H9 (cell line): ENCODE data around the gene MACC1. TPM values are rescaled to one million over a fixed set of nuclear protein-coding genes. Genes with fewer than 3 reads are reported as not detected.
A peak's percentile ranks its signal among the peaks of the same experiment; 100 is the strongest.

ENCODE experiments used
- DNase-seq: peaks from one replicate; pipeline ENCODE4 v3.0.0-alpha.2; 2017
- H2AFZ ChIP-seq: one replicate; pipeline ENCODE4 v1.6.1; 2013; ENCODE audit warnings: mild to moderate bottlenecking, low read length, control low read depth, moderate library complexity
- H2AK5ac ChIP-seq: 2 replicates; pipeline ENCODE4 v1.6.1; 2013; ENCODE audit warnings: low read length, control low read depth, mixed read lengths; ENCODE audit not compliant: insufficient read length
- H2BK120ac ChIP-seq: one replicate; pipeline ENCODE4 v1.6.1; 2013; ENCODE audit warnings: low read depth, mild to moderate bottlenecking, low read length, control low read depth, inconsistent platforms; ENCODE audit not compliant: poor library complexity, severe bottlenecking
- H2BK12ac ChIP-seq: 2 replicates; pipeline ENCODE4 v1.6.1; 2013; ENCODE audit warnings: low read length, control low read depth, mixed read lengths, low read depth; ENCODE audit not compliant: insufficient read length
- H2BK15ac ChIP-seq: 2 replicates; pipeline ENCODE4 v1.6.1; 2013; ENCODE audit warnings: low read depth, low read length, control low read depth
- H2BK20ac ChIP-seq: one replicate; pipeline ENCODE4 v1.6.1; 2013; ENCODE audit warnings: low read depth, mild to moderate bottlenecking, low read length, control low read depth, inconsistent platforms; ENCODE audit not compliant: poor library complexity, severe bottlenecking
- H2BK5ac ChIP-seq: 2 replicates; pipeline ENCODE4 v1.6.1; 2013; ENCODE audit warnings: low read length, control low read depth, mixed read lengths; ENCODE audit not compliant: insufficient read length
- H3K14ac ChIP-seq: 2 replicates; pipeline ENCODE4 v1.6.1; 2013; ENCODE audit warnings: low read length, control low read depth; ENCODE audit not compliant: insufficient read depth
- H3K18ac ChIP-seq: 2 replicates; pipeline ENCODE4 v1.6.1; 2013; ENCODE audit warnings: low read depth, mild to moderate bottlenecking, mixed read lengths, low read length, control low read depth; ENCODE audit not compliant: insufficient read length
- H3K23ac ChIP-seq: 2 replicates; pipeline ENCODE4 v1.6.1; 2013; ENCODE audit warnings: low read length, control low read depth, mixed read lengths, low read depth; ENCODE audit not compliant: insufficient read length
- H3K23me2 ChIP-seq: 2 replicates; pipeline ENCODE4 v1.6.1; 2013; ENCODE audit warnings: low read depth, mild to moderate bottlenecking, mixed read lengths, low read length, control low read depth; ENCODE audit not compliant: insufficient read length, poor library complexity, severe bottlenecking
- H3K27ac ChIP-seq: 2 replicates; pipeline ENCODE4 v1.5.1; 2013; ENCODE audit warnings: low read length, control low read depth, mixed read lengths, low read depth; ENCODE audit not compliant: insufficient read length
- H3K27me3 ChIP-seq: 2 replicates; pipeline ENCODE4 v1.6.1; 2013; ENCODE audit warnings: low read length, control low read depth, inconsistent platforms; ENCODE audit not compliant: insufficient read depth
- H3K4ac ChIP-seq: 2 replicates; pipeline ENCODE4 v1.6.1; 2013; ENCODE audit warnings: low read depth, mild to moderate bottlenecking, control low read depth, inconsistent platforms, low read length, moderate library complexity
- H3K4me1 ChIP-seq: 2 replicates; pipeline ENCODE4 v1.6.1; 2013; ENCODE audit warnings: low read length, control low read depth, inconsistent platforms; ENCODE audit not compliant: insufficient read depth
- H3K4me2 ChIP-seq: 2 replicates; pipeline ENCODE4 v1.6.1; 2013; ENCODE audit warnings: low read length, control low read depth, mixed read lengths; ENCODE audit not compliant: insufficient read length, insufficient read depth
- H3K56ac ChIP-seq: 2 replicates; pipeline ENCODE4 v1.6.1; 2013; ENCODE audit warnings: low read depth, mild to moderate bottlenecking, mixed read lengths, low read length, control low read depth; ENCODE audit not compliant: insufficient read length
- H3K79me1 ChIP-seq: 2 replicates; pipeline ENCODE4 v1.6.1; 2013; ENCODE audit warnings: low read depth, mild to moderate bottlenecking, moderate library complexity, low read length, control low read depth, inconsistent platforms; ENCODE audit not compliant: insufficient read depth, poor library complexity, severe bottlenecking
- H3K79me2 ChIP-seq: 2 replicates; pipeline ENCODE4 v1.6.1; 2013; ENCODE audit warnings: low read length, control low read depth, inconsistent platforms; ENCODE audit not compliant: insufficient read depth
- H3K9ac ChIP-seq: 2 replicates; pipeline ENCODE4 v1.6.1; 2013; ENCODE audit warnings: low read length, control low read depth, mixed read lengths; ENCODE audit not compliant: insufficient read length; ENCODE audit errors: extremely low read depth
- H3K9me3 ChIP-seq: one replicate; pipeline ENCODE4 v1.6.1; 2013; ENCODE audit warnings: low read depth, low read length, inconsistent platforms; ENCODE audit not compliant: control insufficient read depth
- H3T11ph ChIP-seq: one replicate; pipeline ENCODE4 v1.6.1; 2013; ENCODE audit warnings: mild to moderate bottlenecking, low read length, control low read depth, inconsistent platforms
- H4K20me1 ChIP-seq: one replicate; pipeline ENCODE4 v1.6.1; 2013; ENCODE audit not compliant: control insufficient read depth, insufficient read length, insufficient read depth
- H4K5ac ChIP-seq: 2 replicates; pipeline ENCODE4 v1.6.1; 2013; ENCODE audit warnings: low read depth, mild to moderate bottlenecking, mixed read lengths, low read length, control low read depth; ENCODE audit not compliant: insufficient read length
- H4K8ac ChIP-seq: replicated peaks from 2 replicates; pipeline ENCODE4 v1.6.1; 2013; ENCODE audit warnings: low read length, control low read depth, mixed read lengths, low read depth; ENCODE audit not compliant: insufficient read length
- H4K91ac ChIP-seq: 2 replicates; pipeline ENCODE4 v1.6.1; 2013; ENCODE audit warnings: low read depth, mild to moderate bottlenecking, moderate library complexity, mixed read lengths, low read length, control low read depth; ENCODE audit not compliant: insufficient read length
- H3K27ac Mint-ChIP-seq, 3 experiments: 2 replicates in 2 of 3; 3 replicates in 1 of 3; pipeline ENCODE4 v1.8.0; 2020 to 2021; ENCODE audit warnings: mixed read lengths in 3 of 3, mild to moderate bottlenecking in 1 of 3, moderate library complexity in 1 of 3
- H3K27me3 Mint-ChIP-seq: 2 replicates; pipeline ENCODE4 v1.8.0; 2021; ENCODE audit warnings: low read depth, mild to moderate bottlenecking, moderate library complexity, mixed read lengths
- H3K36me3 Mint-ChIP-seq, 3 experiments: 2 replicates in 2 of 3; 3 replicates in 1 of 3; pipeline ENCODE4 v1.8.0; 2020 to 2021; ENCODE audit warnings: low read depth in 3 of 3, mixed read lengths in 3 of 3; ENCODE audit not compliant: insufficient read depth in 1 of 3
- H3K4me1 Mint-ChIP-seq, 2 experiments: 2 replicates each; pipeline ENCODE4 v1.8.0; 2020; ENCODE audit warnings: mixed read lengths in 2 of 2
- H3K4me3 Mint-ChIP-seq, 2 experiments: 2 replicates in 1 of 2; 3 replicates in 1 of 2; pipeline ENCODE4 v1.8.0; 2020 to 2021; ENCODE audit warnings: mild to moderate bottlenecking in 2 of 2, mixed read lengths in 2 of 2, moderate library complexity in 1 of 2
- H3K9me3 Mint-ChIP-seq, 2 experiments: 2 replicates in 1 of 2; 3 replicates in 1 of 2; pipeline ENCODE4 v1.8.0; 2020; ENCODE audit warnings: mild to moderate bottlenecking in 2 of 2, mixed read lengths in 2 of 2, moderate library complexity in 1 of 2
- CTCF ChIP-seq: fragments of 200-600 bp; sonication (generic); conservative IDR thresholded peaks from 3 replicates; pipeline ENCODE4 v1.8.0; 2021; ENCODE audit warnings: antibody characterized with exemption, mild to moderate bottlenecking
- WGBS: extraction: QIAGEN DNeasy Blood & Tissue Kit; methylation state at CpG from one replicate; pipeline ENCODE4 v1.1.7; 2013; ENCODE audit warnings: missing lambda C conversion rate, low lambda C conversion rate, mixed read lengths; ENCODE audit not compliant: insufficient read length; ENCODE audit errors: extremely low coverage; 5-methylcytosine and 5-hydroxymethylcytosine counted together
- total RNA-seq: library from RNA; stranded (reverse); gene quantifications from 2 replicates; pipeline ENCODE4 v1.2.1, GENCODE V29; 2021

MACC1 gene
- total RNA-seq, 1 experiment from 2014 or later: 11.0 TPM

- Histone ChIP-seq H3K56ac (no peak overlapping the region), H4K5ac (no peak overlapping the region), H3K4ac (no peak overlapping the region), H2BK20ac (no peak overlapping the region), H2AFZ (no peak overlapping the region), H2BK12ac (no peak overlapping the region), H3K27ac (no peak overlapping the region), H4K91ac (no peak overlapping the region), H2BK120ac (no peak overlapping the region), H3K27me3 (no peaks in the 10 kb centered on the region), H4K8ac (no peak overlapping the region), H3K23me2 (no peaks in the 10 kb centered on the region), H2BK15ac (0 out of 2 replicates have a peak overlapping the region, but pooled peaks have one; percentile 18), H3K79me1 (no peaks in the 10 kb centered on the region), H3T11ph (no peak overlapping the region), H3K9me3 (no peaks in the 10 kb centered on the region), H3K4me2 (no peak overlapping the region), H3K14ac (no peak overlapping the region), H3K9ac (no peak overlapping the region), H3K18ac (no peak overlapping the region), H3K79me2 (no peaks in the 10 kb centered on the region), H3K4me1 (no peaks in the 10 kb centered on the region), H3K23ac (no peak overlapping the region), H2BK5ac (no peak overlapping the region), H4K20me1 (no peaks in the 10 kb centered on the region), H2AK5ac (no peak overlapping the region)
- no peaks in the 10 kb centered on the region for H3K9me3 Mint-ChIP-seq
- DNase-seq: no peak
- no peak overlapping the region; a peak in 1 of 7 replicates for H3K27ac Mint-ChIP-seq
- H3K27me3 Mint-ChIP-seq: no peaks in the 10 kb centered on the region; the same call in 1 of the 2 replicates
- peaks cover 11 to 15% of the 10 kb centered on the region in 2 experiments for H3K4me1 Mint-ChIP-seq
- H3K4me3 Mint-ChIP-seq: no peak overlapping the region; a peak in 1 of 5 replicates
- WGBS: no CpG with 5 or more reads among the region's 9 CpGs
- H3K36me3 Mint-ChIP-seq: no peaks in the 10 kb centered on the region; a peak in 1 of 7 replicates
- TF ChIP-seq CTCF: no peak
Observed at GRCh38 chr7:20240080-20240926, 23.1 kb upstream of the MACC1 start.
